Measurements from ENCODE around the gene CEMP1.

Gene CEMP1

DNA sequence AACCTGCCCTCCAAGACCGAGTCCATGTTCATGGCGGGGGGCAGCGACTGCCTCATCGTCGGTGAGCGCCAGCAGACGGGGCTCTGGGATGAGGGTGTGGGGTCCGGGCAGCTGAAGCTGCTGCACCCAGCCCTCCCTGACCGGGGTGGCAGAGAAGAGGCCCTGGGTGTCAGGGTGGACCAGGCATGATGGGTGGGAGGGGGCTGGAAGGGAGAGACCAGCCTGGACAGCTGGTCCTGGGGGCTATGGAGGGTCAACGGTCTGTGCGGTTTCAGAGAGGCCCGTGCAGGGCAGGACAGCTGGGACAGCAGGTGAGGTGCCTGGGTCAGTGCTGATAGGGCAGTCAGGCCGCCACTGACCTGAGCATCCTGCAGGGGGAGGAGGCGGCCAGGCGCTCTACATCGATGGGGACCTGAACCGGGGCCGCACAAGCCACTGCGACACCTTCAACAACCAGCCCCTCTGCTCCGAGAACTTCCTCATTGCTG, 30.7 kb downstream of the CEMP1 start:
- no peak for DNase-seq

DNA sequence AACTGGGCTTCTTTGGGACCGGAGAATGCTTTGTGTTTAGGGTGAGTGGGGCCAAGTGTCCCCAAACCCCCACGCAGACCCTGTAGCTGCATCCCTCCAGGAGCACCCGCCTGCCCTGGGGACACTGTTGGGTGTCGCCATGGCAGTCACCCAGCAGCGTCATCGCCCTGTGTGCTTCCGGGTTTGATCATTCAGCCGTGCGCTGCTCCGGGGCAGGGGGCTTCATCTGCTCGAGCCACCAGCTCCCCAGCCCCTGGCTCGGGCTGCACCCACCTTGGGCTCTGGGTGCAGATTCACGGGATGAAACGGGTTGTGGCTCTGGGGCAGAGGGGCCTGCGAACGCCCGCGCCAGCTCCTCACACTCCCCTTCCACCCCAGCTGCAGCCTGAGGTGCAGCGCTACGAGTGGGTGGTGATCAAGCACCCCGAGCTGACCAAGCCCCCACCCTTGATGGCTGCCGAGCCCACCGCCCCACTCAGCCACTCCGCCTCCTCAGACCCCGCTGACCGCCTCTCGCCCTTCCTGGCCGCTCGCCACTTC, 31.2 kb downstream of the CEMP1 start:
- DNase-seq = no peak

DNA sequence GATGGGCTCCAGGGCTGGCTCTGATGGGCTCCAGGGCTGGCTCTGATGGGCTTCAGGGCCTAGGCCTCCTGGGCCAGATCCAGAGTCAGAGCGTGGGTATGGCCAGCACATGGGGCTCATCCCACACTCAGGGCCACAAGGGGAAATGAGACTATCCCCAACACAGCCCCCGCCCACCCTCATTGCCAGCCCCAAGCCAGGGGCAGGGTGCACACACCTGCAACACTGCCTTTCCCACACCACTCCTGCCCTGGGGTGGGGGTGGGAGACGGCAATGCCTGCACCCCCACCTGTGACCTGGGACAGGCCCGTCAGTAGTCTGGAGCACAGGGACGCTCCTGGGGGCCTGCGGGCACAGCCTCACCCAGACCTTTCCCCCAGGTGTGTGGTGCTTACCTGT, 31.8 kb downstream of the CEMP1 start:
- DNase-seq = no peak

DNA sequence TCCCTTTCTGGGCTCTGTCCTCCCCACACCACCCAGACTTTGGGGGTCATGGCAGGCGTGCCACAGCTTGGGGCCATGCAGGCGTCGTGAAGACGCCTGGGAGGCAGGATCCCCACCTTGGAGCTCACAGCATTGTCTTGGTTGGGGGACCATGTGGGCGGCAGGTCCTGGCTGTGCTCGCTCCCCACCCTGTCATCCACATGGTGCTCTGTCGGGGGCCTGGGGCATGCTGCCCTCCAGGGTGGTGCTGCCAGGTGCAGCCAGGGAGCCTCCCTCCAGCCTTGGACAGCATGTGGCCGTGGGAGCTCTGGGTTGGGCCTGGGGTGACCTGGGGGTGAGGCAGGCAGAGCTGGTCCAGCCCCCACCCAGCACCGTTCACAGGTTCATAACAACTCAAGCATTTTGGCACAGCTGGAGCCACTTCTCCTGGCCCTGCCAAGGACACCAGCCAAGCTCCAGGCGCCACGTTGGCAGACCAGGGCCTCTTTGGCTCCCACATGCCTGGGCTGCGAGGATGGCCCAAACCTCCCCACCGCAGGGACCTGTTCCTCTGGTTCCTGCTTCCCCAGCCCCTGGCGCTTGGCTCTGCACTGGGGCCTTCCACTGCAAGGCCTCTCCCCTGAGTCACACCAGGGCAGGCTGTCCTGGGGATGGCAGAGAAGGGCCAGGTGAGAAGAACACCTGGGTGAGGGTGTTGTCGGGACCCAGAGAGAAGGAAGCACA, 32.5 kb downstream of the CEMP1 start:
- DNase-seq = no peak

DNA sequence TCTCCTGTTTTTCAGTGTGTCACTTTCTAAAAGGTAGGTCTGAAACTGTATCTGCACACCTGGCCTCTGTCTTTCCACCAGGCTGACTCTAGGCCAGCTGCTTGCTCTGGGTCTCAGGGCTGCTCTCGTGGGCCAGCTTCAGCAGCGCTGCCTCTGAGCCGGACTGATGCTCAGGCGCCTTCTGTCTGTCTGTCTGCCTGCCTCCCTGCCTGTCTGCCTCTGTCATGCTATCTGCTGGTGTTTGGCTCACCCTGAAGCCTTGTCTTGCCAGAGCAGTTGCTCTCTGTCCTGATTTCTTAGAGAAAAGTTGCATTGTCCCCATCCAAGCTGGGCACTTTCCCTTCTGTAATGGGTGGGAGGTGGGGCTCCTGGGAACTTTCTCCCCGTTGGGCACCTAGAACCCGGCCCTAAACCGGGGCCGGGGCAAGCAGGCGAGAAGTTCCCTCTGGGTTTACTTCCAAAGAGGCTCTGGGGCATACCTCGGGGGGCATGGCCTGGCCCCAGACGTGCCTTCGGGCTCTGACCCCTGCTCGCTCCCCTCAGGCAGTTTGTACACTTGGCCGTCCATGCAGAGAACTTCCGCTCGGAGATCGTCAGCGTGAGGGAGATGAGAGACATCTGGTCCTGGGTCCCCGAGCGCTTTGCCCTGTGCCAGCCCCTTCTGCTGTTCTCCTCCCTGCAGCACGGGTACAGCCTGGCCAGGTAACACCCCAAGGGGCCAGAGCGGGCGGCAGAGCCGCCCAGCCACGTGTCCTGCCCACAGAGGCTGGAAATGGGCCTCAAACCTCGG, 33.3 kb downstream of the CEMP1 start:
- DNase-seq = no peak

DNA sequence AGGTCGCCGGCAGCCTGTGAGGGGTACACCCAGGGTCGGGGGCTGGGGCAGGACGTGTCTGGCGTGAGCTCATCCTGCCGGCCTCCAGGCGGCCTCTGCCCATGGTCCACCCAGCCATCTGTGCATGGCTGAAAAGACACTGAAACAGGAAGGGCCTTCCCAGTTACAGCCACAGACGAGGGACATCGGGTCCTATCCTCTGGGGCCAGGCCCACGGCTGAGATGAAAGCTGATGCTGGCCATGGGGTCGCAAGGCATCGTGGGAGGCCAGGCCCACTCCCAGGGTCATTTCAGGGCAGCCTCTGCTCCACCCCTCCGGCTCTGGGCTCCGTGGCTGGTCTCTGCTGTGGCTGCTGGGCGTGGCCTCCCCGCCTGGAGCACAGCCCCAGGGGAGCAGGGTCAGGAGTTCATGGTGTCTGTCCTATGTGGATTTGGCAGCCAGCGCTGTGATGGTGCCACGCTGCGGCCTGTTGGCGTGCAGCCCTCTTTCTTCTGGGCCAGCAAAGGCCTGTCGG, 34.0 kb downstream of the CEMP1 start:
- no peak for DNase-seq

DNA sequence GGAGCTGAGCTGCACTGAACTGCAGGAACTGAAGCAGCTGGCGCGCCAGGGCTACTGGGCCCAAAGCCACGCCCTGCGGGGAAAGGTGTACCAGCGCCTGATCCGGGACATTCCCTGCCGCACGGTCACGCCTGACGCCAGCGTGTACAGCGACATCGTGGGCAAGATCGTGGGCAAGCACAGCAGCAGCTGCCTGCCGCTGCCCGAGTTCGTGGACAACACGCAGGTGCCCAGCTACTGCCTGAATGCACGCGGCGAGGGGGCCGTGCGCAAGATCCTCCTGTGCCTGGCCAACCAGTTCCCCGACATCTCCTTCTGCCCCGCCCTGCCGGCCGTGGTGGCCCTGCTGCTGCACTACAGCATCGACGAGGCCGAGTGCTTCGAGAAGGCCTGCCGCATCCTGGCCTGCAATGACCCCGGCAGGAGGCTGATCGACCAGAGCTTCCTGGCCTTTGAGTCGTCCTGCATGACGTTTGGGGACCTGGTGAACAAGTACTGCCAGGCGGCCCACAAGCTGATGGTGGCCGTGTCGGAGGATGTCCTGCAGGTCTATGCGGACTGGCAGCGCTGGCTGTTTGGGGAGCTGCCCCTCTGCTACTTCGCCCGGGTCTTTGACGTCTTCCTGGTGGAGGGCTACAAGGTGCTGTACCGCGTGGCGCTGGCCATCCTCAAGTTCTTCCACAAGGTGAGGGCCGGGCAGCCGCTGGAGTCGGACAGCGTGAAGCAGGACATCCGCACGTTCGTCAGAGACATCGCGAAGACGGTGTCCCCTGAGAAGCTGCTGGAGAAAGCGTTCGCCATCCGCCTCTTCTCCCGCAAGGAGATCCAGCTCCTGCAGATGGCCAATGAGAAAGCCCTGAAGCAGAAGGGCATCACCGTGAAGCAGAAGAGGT, 34.7 kb downstream of the CEMP1 start:
- no peak for DNase-seq

DNA sequence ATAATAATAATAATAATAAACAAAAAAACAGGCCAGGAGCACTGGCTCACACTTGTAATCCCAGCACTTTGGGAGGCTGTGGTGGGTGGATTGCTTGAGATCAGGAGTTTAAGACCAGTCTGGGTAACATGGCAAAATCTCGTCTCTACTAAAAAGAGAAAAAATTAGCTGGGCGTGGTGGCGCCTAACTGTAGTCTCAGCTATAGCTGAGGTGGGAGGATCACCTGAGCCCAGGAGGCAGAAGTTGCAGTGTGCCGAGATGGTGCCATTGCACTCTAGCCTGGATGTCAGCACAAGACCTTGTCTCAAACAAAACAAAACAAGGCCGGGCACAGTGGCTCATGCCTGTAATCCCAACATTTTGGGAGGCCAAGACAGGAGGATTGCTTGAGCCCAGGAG, 36.2 kb downstream of the CEMP1 start:
- no peak for DNase-seq

DNA sequence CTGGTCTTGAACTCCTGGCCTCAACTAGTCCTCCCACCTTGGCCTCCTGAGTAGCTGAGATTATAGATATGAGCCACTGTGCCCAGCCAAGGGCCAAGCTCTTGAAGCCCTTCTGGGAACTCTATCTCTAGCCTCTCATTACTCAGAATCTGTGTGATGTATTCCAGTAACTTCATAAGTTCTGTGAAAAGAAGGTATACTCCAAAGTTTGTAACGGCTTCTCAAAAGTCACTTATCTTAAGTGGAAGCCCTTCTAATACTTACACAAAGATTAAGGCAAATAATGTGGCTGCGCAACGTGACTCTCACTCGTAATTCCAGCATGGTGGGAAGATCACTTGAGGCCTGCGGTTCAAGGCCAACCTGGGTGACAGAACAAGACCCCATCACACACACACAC, 36.6 kb downstream of the CEMP1 start:
- DNase-seq = no peak

DNA sequence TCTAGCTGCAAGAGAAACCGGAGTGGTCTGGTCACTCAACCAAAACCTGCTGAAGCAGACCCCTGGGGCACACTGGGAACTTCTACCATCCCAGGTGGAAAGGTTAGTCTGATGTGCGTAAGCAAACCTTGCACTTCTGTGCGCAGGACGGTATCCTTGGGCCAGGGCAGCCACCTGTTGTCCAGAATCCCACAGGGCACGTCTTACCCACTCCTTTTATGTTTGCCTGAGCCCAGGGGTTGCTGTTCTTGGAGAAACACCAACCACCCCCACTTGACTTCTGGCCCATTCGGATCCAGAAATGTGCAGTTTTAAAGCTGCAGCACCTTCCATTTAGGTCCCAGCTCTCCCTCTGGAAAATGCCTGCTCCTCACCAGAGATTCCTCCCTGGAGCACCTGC, 37.6 kb downstream of the CEMP1 start:
- no peak for DNase-seq

DNA sequence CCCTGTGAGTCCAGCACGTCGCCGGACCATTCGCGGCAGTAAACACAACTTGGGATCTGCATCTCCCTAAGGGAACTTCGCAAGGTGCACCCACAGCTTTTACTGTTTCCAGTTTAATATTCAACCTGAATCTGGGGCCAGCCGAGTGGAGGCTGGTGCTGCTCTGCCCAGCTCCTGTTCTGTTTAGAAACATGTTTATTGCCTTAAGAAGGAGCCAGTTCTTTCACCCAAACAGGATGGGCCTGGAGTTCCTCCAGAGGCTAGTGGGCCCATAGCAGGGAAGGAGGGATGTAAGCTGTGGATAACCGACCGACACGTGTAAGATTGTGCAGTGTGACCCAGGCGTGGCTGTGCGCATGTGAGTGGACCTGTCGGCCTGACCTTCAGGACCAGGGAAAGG, 38.9 kb downstream of the CEMP1 start:
- no peak for DNase-seq

DNA sequence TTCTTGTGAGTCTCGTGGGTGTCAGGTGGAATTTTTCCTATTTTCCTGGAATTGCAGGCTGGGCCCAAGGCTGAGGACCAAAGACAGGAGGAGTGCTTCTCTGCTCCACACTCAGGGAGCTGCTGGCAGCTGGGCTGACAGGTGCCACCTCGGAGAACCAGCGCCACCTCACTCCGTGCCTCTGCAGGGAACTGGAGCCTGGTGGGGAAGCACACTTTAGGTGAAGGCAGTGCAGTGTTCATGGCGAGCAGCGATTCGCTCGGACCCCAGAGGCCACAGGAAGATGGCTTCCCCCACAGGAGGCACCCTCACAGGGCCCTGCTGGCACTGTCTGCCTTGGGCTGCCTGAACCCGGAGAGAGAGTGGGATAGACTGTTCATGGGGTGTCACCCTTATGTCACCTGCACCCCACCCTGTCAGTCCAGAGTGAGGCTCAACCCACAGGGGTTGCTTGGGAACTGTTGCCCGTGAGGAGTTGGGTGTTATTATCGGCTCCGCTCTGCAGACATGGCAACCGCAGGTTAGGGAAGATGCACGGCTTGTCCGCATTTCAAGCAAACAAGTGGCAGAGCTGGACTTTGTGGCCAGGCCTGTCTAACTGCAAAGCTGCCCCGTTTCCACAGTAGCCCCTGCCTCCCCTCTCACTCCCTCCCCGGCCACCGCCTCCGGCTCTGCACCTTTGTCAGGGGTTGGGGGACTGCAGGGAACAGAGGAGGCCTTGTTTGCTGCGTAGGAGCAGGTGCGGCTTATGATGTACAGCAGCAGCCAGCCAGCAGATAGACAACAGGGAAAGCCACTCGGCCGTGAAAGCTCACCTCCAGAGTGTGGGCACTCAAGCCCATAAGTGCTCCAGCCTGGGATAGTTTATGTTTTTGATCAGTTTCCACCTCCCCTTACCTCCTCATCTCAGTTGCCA, 40.8 kb downstream of the CEMP1 start:
- no peak for DNase-seq

DNA sequence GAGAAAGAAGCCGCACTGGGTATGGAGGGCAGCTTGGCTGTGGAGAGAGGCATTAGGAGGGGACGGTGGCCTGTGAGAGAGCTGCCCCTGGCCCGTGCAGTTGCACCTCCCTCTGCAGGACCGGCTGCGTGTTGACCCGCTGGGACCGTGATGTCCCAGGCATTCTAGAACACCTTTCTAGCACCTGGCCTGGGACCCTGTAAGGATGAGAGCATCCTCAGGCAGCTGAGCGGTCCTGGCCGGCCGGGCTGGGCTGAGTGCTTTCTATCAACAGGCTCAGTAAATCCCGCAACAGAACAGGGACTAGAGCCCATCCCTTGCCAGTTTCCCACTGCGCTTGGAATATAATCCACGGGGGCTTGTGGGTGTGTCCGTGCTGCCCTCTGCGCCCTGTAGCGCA, 41.6 kb downstream of the CEMP1 start:
- DNase-seq = no peak

DNA sequence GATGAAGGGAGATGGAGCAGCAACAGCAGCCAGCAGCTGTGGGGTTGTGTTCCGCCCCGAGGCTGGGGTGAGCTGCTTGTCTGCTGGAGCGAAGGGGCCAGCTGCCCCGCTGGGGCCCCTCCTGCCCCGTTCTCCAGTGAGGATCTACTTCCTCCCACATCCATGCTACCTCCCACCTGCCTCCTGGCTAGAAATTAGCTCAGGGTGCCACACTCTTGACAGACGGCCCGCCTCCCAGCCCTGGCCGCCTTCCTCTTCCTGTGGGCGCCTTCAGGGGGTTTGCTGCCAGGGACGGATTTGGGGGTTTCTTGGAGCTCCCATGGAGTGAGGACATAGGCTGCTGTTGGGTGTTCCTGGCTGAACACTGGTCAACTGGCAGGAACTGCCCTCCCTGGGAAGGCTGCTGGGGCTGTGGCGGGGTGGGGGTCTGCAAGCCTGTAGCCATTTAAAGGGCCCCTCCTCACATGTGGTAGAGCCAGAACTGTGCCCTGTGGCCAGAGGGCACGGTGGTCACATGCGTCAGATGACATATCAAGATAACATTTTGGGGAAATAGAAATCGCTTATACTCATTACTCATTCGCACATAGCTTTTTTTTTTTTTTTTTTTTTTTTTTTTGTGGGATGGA, 43.2 kb downstream of the CEMP1 start:
- peak; percentile 30 for DNase-seq

DNA sequence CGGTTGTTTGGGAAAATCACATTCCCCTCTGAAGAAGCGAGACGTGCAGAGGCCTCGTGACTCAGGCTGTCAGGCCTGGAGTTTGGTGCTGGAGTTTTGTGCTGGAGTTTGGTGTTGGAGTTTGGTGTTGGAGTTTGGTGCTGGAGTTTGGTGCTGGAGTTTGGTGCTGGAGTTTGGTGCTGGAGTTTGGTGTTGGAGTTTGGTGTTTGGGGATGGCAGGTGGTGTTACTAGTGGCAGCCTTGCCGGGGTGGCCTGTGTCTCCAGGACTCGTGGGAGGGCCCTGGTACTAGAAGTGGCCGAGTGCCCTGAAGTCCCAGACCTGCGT, 43.7 kb downstream of the CEMP1 start:
- no peak for DNase-seq

DNA sequence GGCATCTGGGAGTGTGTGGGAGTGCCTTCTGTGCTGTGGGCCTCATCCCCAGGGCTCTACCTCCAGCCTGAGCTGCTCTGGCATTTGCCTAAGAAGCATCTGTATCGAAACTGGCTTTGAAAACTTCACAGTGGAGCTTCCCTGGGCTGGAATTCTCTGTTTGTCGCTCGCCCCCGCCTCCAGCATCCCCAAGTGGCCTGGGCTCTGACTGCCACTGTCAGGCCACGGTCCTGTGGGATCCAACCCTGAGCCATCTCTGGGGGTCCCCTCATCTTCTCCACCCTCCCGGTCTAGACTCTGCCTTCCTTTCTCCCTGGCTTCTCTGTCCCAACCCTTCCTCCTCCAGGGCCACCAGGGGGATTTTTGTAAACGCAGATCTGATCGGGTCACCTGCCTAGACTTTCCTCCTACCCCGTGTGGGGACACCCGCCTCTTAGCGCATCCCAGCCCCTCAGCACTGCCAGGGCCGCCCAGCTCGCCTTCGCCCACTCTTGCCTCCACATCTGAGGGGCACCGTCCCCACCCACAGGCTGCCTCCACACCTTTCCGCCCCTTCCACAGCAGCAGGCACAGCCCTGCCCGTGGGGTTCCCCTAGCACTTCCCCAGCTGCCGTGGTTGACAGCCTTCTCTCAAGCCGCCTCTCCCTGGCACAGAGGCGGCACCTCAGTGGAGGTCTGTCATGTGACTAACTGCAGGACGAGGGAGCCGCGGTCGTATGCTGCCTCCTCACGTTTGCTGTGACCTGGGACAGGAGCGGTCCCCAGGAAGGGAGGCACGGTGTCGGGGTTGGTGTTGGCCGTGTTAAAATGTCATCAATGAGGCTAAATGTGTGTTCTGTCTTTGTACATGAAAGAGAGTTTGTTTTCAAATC, 44.3 kb downstream of the CEMP1 start:
- DNase-seq = peak; percentile 90

DNA sequence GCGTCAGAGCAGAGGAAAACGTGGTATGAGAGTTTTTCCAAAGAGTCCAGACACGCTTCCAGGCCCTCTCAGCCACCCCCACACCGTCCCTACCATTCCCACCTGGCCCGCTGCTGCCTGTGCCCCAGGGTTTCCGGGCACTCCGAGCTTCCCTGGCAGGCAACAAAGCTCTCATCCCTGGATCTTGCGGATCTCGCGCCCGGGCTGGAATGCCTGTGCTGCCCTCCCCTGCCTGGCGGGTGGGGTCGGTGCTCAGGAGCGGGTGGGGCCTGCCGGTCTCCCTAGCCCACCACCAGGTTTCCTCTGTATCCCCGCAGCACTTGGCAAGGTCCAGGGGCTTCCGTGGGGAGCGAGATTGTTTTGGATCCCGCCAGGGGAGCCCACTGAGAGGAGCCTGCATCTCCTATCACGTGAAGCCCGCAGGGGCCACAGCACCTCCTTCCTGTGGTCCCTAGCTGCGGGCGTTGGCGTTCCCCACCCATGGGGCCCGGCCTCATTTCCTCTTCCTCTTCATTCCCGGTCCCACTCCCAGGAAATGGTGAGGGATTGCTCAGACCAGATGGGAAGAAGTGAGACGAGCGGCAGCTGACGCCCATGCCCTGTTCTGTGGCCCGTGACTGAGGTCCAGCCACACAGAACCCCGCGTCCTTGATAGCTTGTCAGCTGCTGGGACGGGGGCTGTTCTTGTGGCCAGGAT, 45.2 kb downstream of the CEMP1 start:
- no peak for DNase-seq

DNA sequence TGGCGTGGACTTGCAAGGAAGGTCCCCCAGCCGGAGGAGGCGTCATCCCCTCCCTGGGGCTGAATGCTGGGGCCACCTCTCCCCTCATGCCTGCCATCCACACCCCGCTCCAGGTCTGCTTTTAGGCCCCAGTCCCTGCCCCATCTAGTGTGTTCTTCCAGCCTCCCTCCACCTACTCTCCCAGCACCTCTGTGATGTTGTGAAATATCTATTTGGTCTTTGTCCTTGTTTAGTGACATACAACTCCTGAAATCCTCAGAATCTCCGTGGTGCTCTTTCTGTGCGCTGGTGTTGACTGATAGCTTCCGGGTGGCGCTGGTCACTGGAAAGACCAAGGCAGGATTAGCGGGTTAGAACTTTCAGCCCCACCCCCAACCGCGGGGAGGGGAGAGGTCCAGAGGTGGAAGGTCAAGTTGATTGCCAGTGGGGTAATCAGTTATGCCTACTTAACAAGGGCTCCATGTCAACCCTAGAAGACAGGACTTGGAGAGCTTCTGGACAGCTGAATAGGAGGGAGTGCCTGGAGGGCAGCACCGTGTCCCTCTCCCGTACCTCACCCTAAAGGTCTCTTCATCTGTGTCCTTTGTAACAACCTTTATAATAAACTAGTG, 46.2 kb downstream of the CEMP1 start:
- DNase-seq = no peak

Data from CD4-positive, alpha-beta T cell treated with Interleukin-15 for 1 hour (primary cell).